Activated CD4-positive, alpha-beta T cell treated with anti-CD3 and anti-CD28 coated beads, Interleukin-2, amount 10 ng/mL, durations not matched to agents 24 days and 14 days (primary cell): ENCODE data around the gene PERP. TPM values are rescaled to one million over a fixed set of nuclear protein-coding genes. Genes with fewer than 3 reads are reported as not detected.
"Not testable (repeated sequence)": the region's sequence is repeated elsewhere in the genome, so short reads cannot be mapped to it uniquely, and the experiment has no call there.

Experiments
- DNase-seq: peaks from one replicate; pipeline ENCODE4 v3.0.0; 2022
- H3K27ac Mint-ChIP-seq: one replicate; pipeline ENCODE4 v1.8.0; 2022; ENCODE audit warnings: mild to moderate bottlenecking, mixed read lengths
- H3K27me3 Mint-ChIP-seq: one replicate; pipeline ENCODE4 v1.8.0; 2022; ENCODE audit warnings: mixed read lengths
- H3K36me3 Mint-ChIP-seq: one replicate; pipeline ENCODE4 v1.8.0; 2022; ENCODE audit warnings: low read depth, mild to moderate bottlenecking, mixed read lengths
- H3K4me1 Mint-ChIP-seq: one replicate; pipeline ENCODE4 v1.8.0; 2021; ENCODE audit warnings: mixed read lengths
- H3K4me3 Mint-ChIP-seq: one replicate; pipeline ENCODE4 v1.8.0; 2022; ENCODE audit warnings: mild to moderate bottlenecking, moderate library complexity, mixed read lengths
- H3K9me3 Mint-ChIP-seq: one replicate; pipeline ENCODE4 v1.8.0; 2021; ENCODE audit warnings: mixed read lengths
- intact Hi-C: fragments of 100-400 bp; cut with micrococcal nuclease; formaldehyde crosslinking; loops from one replicate; pipeline ENCODE4 v1.15.1; 2023
- total RNA-seq: library from RNA; stranded (reverse); gene quantifications from 2 replicates; pipeline ENCODE4 v1.2.3, GENCODE V29; 2022

PERP gene
- 4.8 TPM in 2 replicates for total RNA-seq

- H3K27me3 Mint-ChIP-seq, result peaks cover 38% of the 10 kb centered on the region
- peaks cover 22% of the 10 kb centered on the region for H3K4me1 Mint-ChIP-seq
- intact Hi-C loops, result loop anchor here (5.0 to 10.0 kb wide), 6 partner anchors 55 to 1012 kb away; partner anchors contain the start of genes ARFGEF3, CCDC28A and OLIG3
- H3K9me3 Mint-ChIP-seq, result no peaks in the 10 kb centered on the region
- peak within 1 kb of the TSS; percentile 92 for H3K4me3 Mint-ChIP-seq
- DNase-seq, result peak; percentile 91
- peak within 1 kb of the TSS; percentile 85 for H3K27ac Mint-ChIP-seq
- H3K36me3 Mint-ChIP-seq, result peaks cover 2% of the 10 kb centered on the region
Observed at GRCh38 chr6:138107078-138107751, at the start of gene PERP. TSS of gene PERP (minus strand) at chr6:138107419. CDS start at chr6:138107340, 79 bp downstream.

DNA sequence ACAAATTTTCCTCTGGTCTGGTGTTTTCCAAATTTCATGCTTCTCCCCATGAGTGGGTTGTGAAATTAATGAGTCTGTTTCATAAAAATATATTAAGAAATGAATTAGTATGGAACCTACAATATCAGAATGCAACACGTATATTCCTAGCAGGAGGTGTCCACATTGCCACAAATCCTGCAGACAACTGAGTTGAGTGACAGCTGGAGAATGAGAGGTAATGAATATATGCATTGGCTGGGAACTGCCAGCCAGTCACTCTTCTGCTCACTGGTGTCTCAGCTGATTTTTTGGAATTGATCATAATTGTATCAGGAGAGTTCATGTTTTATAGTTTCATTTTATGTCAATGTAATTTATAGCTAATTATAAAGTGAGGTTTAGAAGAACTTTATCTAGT lies 48.2 kb upstream of the PERP start:
- intact Hi-C loops, result no loop called here
- no peak overlapping the region for H3K27ac Mint-ChIP-seq
- H3K9me3 Mint-ChIP-seq, result peaks cover 7% of the 10 kb centered on the region

GRCh38 chr6:138146544-138146943 lies 39.3 kb upstream of the PERP start:
- no peak for DNase-seq
- Mint-ChIP-seq H3K4me3 (no peak overlapping the region), H3K9me3 (no peaks in the 10 kb centered on the region), H3K27me3 (peaks cover 35% of the 10 kb centered on the region), H3K27ac (no peak overlapping the region), H3K36me3 (no peaks in the 10 kb centered on the region), H3K4me1 (no peaks in the 10 kb centered on the region)
- intact Hi-C loops, result no loop called here

More for the DNA sequence above, 48.2 kb upstream of the PERP start:
- DNase-seq, result no peak
- Mint-ChIP-seq H3K27me3 (peaks cover 49% of the 10 kb centered on the region), H3K4me3 (no peak overlapping the region), H3K4me1 (no peaks in the 10 kb centered on the region), H3K36me3 (no peaks in the 10 kb centered on the region)

DNA sequence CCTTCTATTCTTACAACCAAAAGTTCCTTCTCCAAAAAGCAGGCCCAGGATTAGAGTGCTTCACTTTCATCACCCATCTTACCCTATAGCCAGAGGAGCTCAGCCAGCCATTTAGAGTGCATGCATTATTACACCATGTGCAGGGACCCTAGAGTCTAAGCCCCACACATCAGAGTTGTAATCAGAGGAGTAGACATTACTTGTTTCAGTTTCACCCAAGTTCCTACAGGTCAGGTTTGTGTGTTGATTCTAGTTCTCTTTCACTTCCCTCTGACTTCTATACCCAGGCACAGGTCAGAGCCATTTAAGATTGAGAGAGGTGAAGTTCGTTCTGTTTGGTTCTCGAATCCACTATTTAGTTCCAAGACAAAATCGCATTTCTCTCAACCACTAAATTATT lies 38.2 kb upstream of the PERP start:
- no peak for DNase-seq
- H3K36me3 Mint-ChIP-seq, result no peaks in the 10 kb centered on the region
- H3K27me3 Mint-ChIP-seq, result peaks cover 35% of the 10 kb centered on the region
- no peaks in the 10 kb centered on the region for H3K4me1 Mint-ChIP-seq
- H3K9me3 Mint-ChIP-seq, result no peaks in the 10 kb centered on the region
- H3K27ac Mint-ChIP-seq, result no peak overlapping the region
- intact Hi-C loops, result no loop called here
- no peak overlapping the region for H3K4me3 Mint-ChIP-seq

- Mint-ChIP-seq H3K9me3 (no peaks in the 10 kb centered on the region), H3K36me3 (no peaks in the 10 kb centered on the region), H3K4me1 (no peaks in the 10 kb centered on the region), H3K4me3 (no peak overlapping the region), H3K27ac (no peak overlapping the region), H3K27me3 (peaks cover 42% of the 10 kb centered on the region)
- intact Hi-C loops, result no loop called here
- no peak for DNase-seq
Observed at GRCh38 chr6:138142806-138143205, 35.6 kb upstream of the PERP start.

DNA sequence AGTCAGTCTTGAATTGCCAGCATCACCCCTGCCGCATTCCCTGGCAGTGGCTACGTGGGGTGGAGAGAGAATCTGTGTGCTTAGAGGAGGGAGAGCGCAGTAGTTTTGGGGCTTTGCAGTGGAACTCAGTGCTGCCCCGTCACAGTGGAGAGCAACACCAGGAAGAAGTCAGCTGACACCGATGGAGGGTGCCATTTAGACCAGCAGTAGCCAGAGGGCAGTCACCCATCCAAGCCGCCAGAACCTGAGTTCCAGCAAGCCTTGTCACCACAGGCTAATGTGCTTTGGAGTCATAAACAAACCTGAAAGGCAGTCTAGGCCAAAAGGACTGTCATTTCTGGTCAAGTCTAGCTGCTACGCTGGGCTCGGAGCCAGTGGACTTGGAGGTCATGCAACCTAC lies 22.0 kb upstream of the PERP start:
- DNase-seq, result no peak
- Mint-ChIP-seq H3K27me3 (peaks cover 39% of the 10 kb centered on the region), H3K4me1 (no peaks in the 10 kb centered on the region), H3K9me3 (no peaks in the 10 kb centered on the region), H3K27ac (no peak overlapping the region), H3K36me3 (no peaks in the 10 kb centered on the region), H3K4me3 (no peak overlapping the region)
- intact Hi-C loops, result no loop called here

GRCh38 chr6:138128096-138128495 lies 20.9 kb upstream of the PERP start:
- no peaks in the 10 kb centered on the region for H3K36me3 Mint-ChIP-seq
- peaks cover 32% of the 10 kb centered on the region for H3K27me3 Mint-ChIP-seq
- no peaks in the 10 kb centered on the region for H3K9me3 Mint-ChIP-seq
- intact Hi-C loops, result no loop called here
- no peak overlapping the region for H3K27ac Mint-ChIP-seq
- H3K4me3 Mint-ChIP-seq, result no peak overlapping the region
- no peak for DNase-seq
- H3K4me1 Mint-ChIP-seq, result no peaks in the 10 kb centered on the region

DNA sequence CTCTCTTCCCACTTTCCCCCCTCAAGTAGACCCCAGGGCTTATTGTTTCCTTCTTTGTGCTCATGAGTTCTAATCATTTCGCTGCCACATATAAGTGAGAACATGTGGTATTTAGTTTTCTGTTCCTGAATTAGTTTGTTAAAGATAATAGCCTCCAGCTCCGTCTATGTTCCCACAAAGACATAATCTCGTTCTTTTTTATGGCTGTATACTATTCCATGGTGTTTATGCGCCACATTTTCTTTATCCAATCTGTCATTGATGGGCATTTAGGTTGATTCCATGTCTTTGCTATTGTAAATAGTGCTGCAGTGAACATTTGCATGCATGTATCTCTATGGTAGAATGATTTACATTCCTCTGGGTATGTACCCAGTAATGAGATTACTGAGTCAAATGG lies 16.9 kb upstream of the PERP start:
- Mint-ChIP-seq H3K27ac (no peak overlapping the region), H3K36me3 (no peaks in the 10 kb centered on the region), H3K4me1 (no peaks in the 10 kb centered on the region), H3K9me3 (no peaks in the 10 kb centered on the region), H3K4me3 (no peak overlapping the region), H3K27me3 (peaks cover 29% of the 10 kb centered on the region)
- no peak for DNase-seq
- intact Hi-C loops, result no loop called here

DNA sequence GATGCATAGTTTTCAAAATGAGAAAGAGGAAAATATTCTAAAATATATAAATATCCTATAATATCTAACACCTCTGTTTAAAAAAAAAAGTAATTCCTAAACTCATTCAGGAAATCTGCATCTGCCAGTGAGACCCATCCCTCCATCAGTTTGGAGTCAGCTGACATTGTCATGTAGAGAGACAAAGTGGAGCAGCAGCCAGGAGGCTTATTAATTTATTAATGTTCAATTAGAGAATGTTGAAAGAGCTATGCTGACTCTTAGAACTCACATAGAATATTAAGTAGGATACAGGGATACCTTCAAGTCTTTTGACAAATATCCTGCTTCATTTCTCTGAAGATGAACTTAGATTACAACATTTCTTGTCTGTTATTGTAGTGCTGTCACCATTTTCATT lies 12.8 kb upstream of the PERP start:
- Mint-ChIP-seq H3K36me3 (no peaks in the 10 kb centered on the region), H3K27me3 (peaks cover 32% of the 10 kb centered on the region), H3K4me3 (no peak overlapping the region), H3K27ac (no peak overlapping the region), H3K9me3 (no peaks in the 10 kb centered on the region), H3K4me1 (peaks cover 7% of the 10 kb centered on the region)
- intact Hi-C loops, result loop anchor here (5.0 kb wide), 2 partner anchors 467 to 647 kb away; no protein-coding TSS in a partner anchor
- DNase-seq, result no peak

- not testable (repeated sequence) for H3K36me3 Mint-ChIP-seq, H3K4me1 Mint-ChIP-seq, H3K9me3 Mint-ChIP-seq, H3K27ac Mint-ChIP-seq, H3K4me3 Mint-ChIP-seq, DNase-seq
- peaks cover 34% of the 10 kb centered on the region for H3K27me3 Mint-ChIP-seq
- intact Hi-C loops, result loop anchor here (5.0 kb wide), 2 partner anchors 468 to 648 kb away; no protein-coding TSS in a partner anchor
Observed at GRCh38 chr6:138119229-138119628, 12.0 kb upstream of the PERP start.

DNA sequence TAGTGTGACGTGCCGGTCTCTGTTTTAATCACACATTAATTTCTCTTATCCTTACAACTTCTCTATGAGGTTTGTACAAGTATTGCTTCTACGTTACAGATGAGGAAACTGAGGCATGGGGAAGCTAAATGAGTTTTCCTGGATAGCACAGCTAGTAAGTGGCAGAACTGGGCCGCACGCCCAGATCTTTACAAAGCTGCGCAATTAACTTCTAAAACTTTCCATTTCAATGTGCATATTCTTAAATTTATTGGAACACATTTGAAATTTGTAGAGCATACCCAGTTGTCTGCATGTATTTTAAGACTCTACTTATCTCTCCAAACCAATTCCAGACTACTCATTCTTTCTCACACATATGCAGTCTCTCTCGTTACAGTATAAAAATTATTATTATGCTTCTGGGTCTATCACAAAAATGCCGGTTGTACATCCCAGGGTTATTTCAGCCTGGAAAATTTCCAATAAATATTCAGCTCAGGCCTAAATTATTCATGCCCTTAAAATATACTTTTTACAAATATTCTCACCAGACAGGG lies 10.2 kb upstream of the PERP start:
- intact Hi-C loops, result loop anchor here (2.0 to 5.0 kb wide), 4 partner anchors 311 to 650 kb away; no protein-coding TSS in a partner anchor
- Mint-ChIP-seq H3K4me1 (peaks cover 7% of the 10 kb centered on the region), H3K27ac (no peak overlapping the region), H3K4me3 (no peak overlapping the region), H3K36me3 (no peaks in the 10 kb centered on the region), H3K9me3 (no peaks in the 10 kb centered on the region), H3K27me3 (peaks cover 40% of the 10 kb centered on the region)
- no peak for DNase-seq

- Mint-ChIP-seq H3K36me3 (no peaks in the 10 kb centered on the region), H3K4me1 (peaks cover 7% of the 10 kb centered on the region), H3K27me3 (peaks cover 40% of the 10 kb centered on the region), H3K4me3 (no peak overlapping the region), H3K9me3 (no peaks in the 10 kb centered on the region), H3K27ac (no peak overlapping the region)
- no peak for DNase-seq
- intact Hi-C loops, result loop anchor here (1.0 to 5.0 kb wide), 6 partner anchors 171 to 651 kb away; no protein-coding TSS in a partner anchor
Observed at GRCh38 chr6:138116661-138116999, 9.4 kb upstream of the PERP start.

DNA sequence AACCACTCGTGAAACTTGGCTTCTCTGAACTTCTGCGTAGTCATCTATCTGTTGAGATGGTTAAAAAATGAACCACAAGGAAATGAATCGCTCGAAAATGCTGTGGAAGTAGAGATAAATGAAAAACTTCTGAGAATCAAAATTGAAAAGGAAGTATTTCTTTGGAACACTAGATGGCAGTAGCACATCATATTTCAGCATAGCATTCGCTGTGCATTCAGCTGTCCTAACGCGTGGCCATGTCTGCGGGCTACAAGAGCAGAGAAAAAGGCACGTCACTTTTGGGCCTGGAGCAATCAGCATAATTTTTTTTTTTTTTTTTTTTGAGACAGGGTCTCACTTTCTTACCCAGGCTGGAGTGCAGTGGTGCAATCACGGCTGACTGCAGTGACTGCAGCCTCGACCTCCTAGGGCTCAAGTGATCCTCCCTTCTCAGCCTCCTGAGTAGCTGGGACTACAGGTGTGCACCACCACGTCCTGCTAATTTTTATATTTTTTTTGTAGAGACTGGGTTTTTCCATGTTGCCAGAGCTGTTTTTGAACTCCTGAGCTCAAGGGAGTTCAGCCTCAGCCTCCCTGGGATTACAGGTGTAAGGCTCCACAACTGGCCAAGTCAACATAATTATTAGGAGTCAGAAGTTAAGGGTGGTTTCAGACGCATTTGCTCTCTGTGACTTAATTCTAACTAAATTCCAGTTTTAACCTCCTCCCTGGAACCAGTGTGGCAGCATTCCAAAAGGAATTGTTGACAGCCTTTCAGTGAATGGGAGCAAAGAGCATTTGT lies 8.8 kb upstream of the PERP start:
- no peaks in the 10 kb centered on the region for H3K36me3 Mint-ChIP-seq
- H3K9me3 Mint-ChIP-seq, result no peaks in the 10 kb centered on the region
- intact Hi-C loops, result loop anchor here (1.0 to 5.0 kb wide), 6 partner anchors 171 to 651 kb away; no protein-coding TSS in a partner anchor
- peaks cover 7% of the 10 kb centered on the region for H3K4me1 Mint-ChIP-seq
- peaks cover 44% of the 10 kb centered on the region for H3K27me3 Mint-ChIP-seq
- no peak overlapping the region for H3K4me3 Mint-ChIP-seq
- no peak overlapping the region for H3K27ac Mint-ChIP-seq
- DNase-seq, result peak; percentile 81

DNA sequence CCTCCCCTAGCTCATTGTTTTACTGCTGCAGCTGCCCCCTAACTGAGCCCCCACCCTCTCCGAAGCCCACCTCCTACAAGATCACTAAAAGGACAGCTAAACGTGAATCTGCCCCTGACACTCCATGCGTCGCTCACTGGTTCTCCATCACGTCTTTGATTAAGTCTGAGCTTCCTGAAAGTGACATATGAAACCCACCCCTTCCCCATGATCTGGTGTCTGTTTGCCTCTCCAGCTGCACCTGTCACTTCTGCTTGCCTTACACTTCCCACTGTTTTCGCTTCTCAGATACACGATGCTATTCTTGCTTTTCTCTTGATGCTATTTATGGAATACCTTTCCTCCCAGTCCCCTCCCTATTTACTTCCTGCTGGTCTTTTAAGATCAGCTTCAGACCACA lies 8.0 kb upstream of the PERP start:
- no peak for DNase-seq
- H3K4me3 Mint-ChIP-seq, result no peak overlapping the region
- H3K27me3 Mint-ChIP-seq, result peaks cover 46% of the 10 kb centered on the region

More for the DNA sequence above, 8.0 kb upstream of the PERP start:
- no peak overlapping the region for H3K27ac Mint-ChIP-seq
- H3K36me3 Mint-ChIP-seq, result no peaks in the 10 kb centered on the region
- intact Hi-C loops, result loop anchor here (5.0 kb wide), 2 partner anchors 472 to 652 kb away; no protein-coding TSS in a partner anchor
- H3K9me3 Mint-ChIP-seq, result no peaks in the 10 kb centered on the region
- H3K4me1 Mint-ChIP-seq, result peaks cover 7% of the 10 kb centered on the region
